ENCODE data around the gene C10orf88. TPM values are rescaled to one million over a fixed set of nuclear protein-coding genes. Genes with fewer than 3 reads are reported as not detected.

Gene C10orf88
- total and polyA plus RNA-seq, 2 donors from 2014 or later: 4.3 to 7.6 TPM

DNA sequence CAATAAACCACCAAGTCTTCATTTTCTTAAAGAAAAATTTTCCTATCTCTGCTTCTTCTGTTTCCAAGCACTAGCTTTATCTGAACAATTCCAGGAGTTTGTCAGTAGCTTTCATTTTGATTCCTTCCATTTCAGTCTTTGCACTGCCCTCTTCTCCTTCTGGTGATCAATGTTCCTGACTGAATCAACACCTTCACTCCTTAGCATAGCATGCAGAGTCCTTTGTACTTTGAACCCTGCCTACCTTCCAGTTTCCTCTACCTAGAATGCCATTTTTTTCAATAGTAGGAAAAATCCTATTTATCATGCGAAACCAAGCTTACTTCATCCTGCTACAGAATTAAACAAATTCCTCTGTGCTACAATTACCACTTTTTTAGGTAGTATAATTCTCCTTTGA lies 1.9 kb upstream of the C10orf88 start:
- no peaks in the 10 kb centered on the region for H3K27me3 ChIP-seq (ENCODE audit: control insufficient read depth, insufficient read depth, low read length)

DNA sequence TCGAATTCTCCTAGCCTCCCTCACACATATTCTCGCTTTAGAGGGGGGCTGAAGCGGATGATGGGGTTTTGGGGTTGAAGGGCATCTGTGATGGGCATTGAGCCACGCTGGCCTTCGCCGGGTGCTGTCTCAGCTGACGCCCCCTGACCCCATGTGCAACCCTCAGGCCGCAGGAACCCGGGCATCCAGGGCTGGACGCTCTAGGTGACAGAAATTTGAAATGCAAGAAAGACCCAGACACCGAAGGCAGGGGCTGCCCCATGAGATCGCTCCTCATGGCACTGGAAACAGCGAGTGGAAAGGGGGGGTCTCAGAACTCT lies 664 bp upstream of the C10orf88 start:
- H3K27ac ChIP-seq (ENCODE audit: low read depth in 2 of 2, low read length in 2 of 2): no peak overlapping the region
- H3K4me3 ChIP-seq (ENCODE audit: low read length in 3 of 3): peak overlapping the region; percentile 61 to 88 (median 62)
- H3K9ac ChIP-seq (ENCODE audit: low read length in 3 of 3): peak overlapping the region in 1 of 3 donors; percentile 76
- TF ChIP-seq CTCF (IDR thresholded peaks at IDR 0.05; ENCODE audit: borderline replicate concordance, extremely low read depth, insufficient read depth): no peak
- H3K36me3 ChIP-seq (ENCODE audit: control insufficient read depth in 2 of 3, insufficient read depth in 3 of 3, low read length in 3 of 3): no peaks in the 10 kb centered on the region
- H3K9me3 ChIP-seq (ENCODE audit: control insufficient read depth in 2 of 3, insufficient read depth in 1 of 3, low read length in 3 of 3): no peaks in the 10 kb centered on the region
- DNase-seq: no peak
- no peaks in the 10 kb centered on the region for H3K27me3 ChIP-seq (ENCODE audit: control insufficient read depth, insufficient read depth, low read length)
- no peak for FAIRE-seq
- peaks cover 0 to 7% (median 5%) of the 10 kb centered on the region in 3 donors for H3K4me1 ChIP-seq (ENCODE audit: control insufficient read depth in 2 of 3, insufficient read depth in 2 of 3, low read depth in 1 of 3, low read length in 3 of 3)
- intact Hi-C loops (cut with DNase I): no loop called here

More for the DNA sequence above, 1.9 kb upstream of the C10orf88 start:
- no peak overlapping the region for H3K9ac ChIP-seq (ENCODE audit: low read length in 3 of 3)
- no peak overlapping the region for H3K27ac ChIP-seq (ENCODE audit: low read depth in 2 of 2, low read length in 2 of 2)
- TF ChIP-seq CTCF (IDR thresholded peaks at IDR 0.05; ENCODE audit: borderline replicate concordance, extremely low read depth, insufficient read depth): no peak
- H3K4me3 ChIP-seq (ENCODE audit: low read length in 3 of 3): no peak overlapping the region
- no peaks in the 10 kb centered on the region for H3K36me3 ChIP-seq (ENCODE audit: control insufficient read depth in 2 of 3, insufficient read depth in 3 of 3, low read length in 3 of 3)
- peaks cover 0 to 7% (median 5%) of the 10 kb centered on the region in 3 donors for H3K4me1 ChIP-seq (ENCODE audit: control insufficient read depth in 2 of 3, insufficient read depth in 2 of 3, low read depth in 1 of 3, low read length in 3 of 3)
- DNase-seq (no peak), FAIRE-seq (no peak)
- H3K9me3 ChIP-seq (ENCODE audit: control insufficient read depth in 2 of 3, insufficient read depth in 1 of 3, low read length in 3 of 3): no peaks in the 10 kb centered on the region
- intact Hi-C loops (cut with DNase I): no loop called here

DNA sequence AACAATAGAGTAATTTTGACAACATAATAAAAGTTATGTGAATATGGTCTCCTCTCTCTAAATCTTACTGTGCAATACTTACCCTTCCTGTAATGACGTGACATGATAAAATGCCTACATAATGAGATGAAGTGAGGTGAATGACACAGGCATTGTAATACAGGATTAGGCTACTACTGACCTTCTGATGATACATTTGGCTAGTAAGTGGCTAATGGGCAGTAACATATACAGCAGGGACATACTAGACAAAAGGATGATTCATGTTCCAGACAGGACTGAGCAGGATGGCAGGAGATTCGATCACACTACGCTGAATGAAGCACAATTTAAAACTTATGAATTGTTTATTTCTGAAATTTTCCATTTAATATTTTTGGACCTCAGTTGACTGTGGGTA lies 4.7 kb downstream of the C10orf88 start:
- no peak for DNase-seq
- Histone ChIP-seq H3K9ac (ENCODE audit: low read length in 3 of 3) (no peak overlapping the region), H3K4me1 (ENCODE audit: control insufficient read depth in 2 of 3, insufficient read depth in 2 of 3, low read depth in 1 of 3, low read length in 3 of 3) (peaks cover 0 to under 1% (median under 1%) of the 10 kb centered on the region in 3 donors), H3K27ac (ENCODE audit: low read depth in 2 of 2, low read length in 2 of 2) (no peak overlapping the region), H3K4me3 (ENCODE audit: low read length in 3 of 3) (no peak overlapping the region), H3K36me3 (ENCODE audit: control insufficient read depth in 2 of 3, insufficient read depth in 3 of 3, low read length in 3 of 3) (peaks cover 5 to 12% (median 8%) of the 10 kb centered on the region in 3 donors), H3K27me3 (ENCODE audit: control insufficient read depth, insufficient read depth, low read length) (no peaks in the 10 kb centered on the region), H3K9me3 (ENCODE audit: control insufficient read depth in 2 of 3, insufficient read depth in 1 of 3, low read length in 3 of 3) (no peaks in the 10 kb centered on the region)
- intact Hi-C loops (cut with DNase I): no loop called here
- TF ChIP-seq CTCF (IDR thresholded peaks at IDR 0.05; ENCODE audit: borderline replicate concordance, extremely low read depth, insufficient read depth): no peak
- FAIRE-seq: no peak
